Measurements from ENCODE around the gene MAD2L2. TPM values are rescaled to one million over a fixed set of nuclear protein-coding genes. Genes with fewer than 3 reads are reported as not detected.

MAD2L2 gene
- polyA plus RNA-seq, 12 donors: 15.8 to 39.8 (median 25.1) TPM; not detected in 1

GRCh38 chr1:11634365-11635192, 46.4 kb downstream of the MAD2L2 start:
- DNase-seq: no peak

GRCh38 chr1:11629184-11630016, 51.5 kb downstream of the MAD2L2 start:
- no peak for DNase-seq

- DNase-seq: no peak
Measured at GRCh38 chr1:11628767-11629166, 52.2 kb downstream of the MAD2L2 start.

- no peak for DNase-seq
Measured at GRCh38 chr1:11626551-11626950, 54.4 kb downstream of the MAD2L2 start.

Other genes with a start within 250 kb of the MAD2L2 start
- gene DISP3, start 202.0 kb downstream of the MAD2L2 start, polyA plus RNA-seq (ENCODE audit: insufficient read length in 12 of 12): under 1 TPM in 10 of 12 donors, not detected in 2; 0.14 to 0.57 (median 0.24) TPM
- 10 to 100 TPM in 1 of 12 donors, under 1 TPM in 10, not detected in 1; 0.16 to 21.4 (median 0.52) TPM for gene FBXO2, start 26.7 kb downstream of the MAD2L2 start, polyA plus RNA-seq (ENCODE audit: insufficient read length in 12 of 12)
- gene FBXO44, start 26.3 kb downstream of the MAD2L2 start, polyA plus RNA-seq (ENCODE audit: insufficient read length in 12 of 12): 10 to 100 TPM in 1 of 12 donors, 1 to 10 TPM in 10, not detected in 1; 2.9 to 14.0 (median 4.8) TPM
- 1 to 10 TPM in 10 of 12 donors, not detected in 2; 2.3 to 5.0 (median 3.4) TPM for gene FBXO6, start 16.9 kb downstream of the MAD2L2 start, polyA plus RNA-seq (ENCODE audit: insufficient read length in 12 of 12)
- under 1 TPM in 10 of 12 donors, not detected in 2; 0.26 to 0.52 (median 0.35) TPM for gene DRAXIN, start 10.6 kb upstream of the MAD2L2 start, polyA plus RNA-seq (ENCODE audit: insufficient read length in 12 of 12)
- 10 to 100 TPM in 11 of 12 donors, not detected in 1; 14.0 to 24.3 (median 16.7) TPM for gene AGTRAP, start 55.0 kb upstream of the MAD2L2 start, polyA plus RNA-seq (ENCODE audit: insufficient read length in 12 of 12)
- 10 to 100 TPM in 1 of 12 donors, 1 to 10 TPM in 9, not detected in 2; 1.8 to 10.6 (median 5.7) TPM for gene C1orf167, start 81.0 kb upstream of the MAD2L2 start, polyA plus RNA-seq (ENCODE audit: insufficient read length in 12 of 12)
- 100 to 1,000 TPM in 1 of 12 donors, 10 to 100 TPM in 11; 22.3 to 122 (median 38.6) TPM for gene MTHFR, start 124.8 kb upstream of the MAD2L2 start, polyA plus RNA-seq (ENCODE audit: insufficient read length in 12 of 12)
- gene CLCN6, start 125.0 kb upstream of the MAD2L2 start, polyA plus RNA-seq (ENCODE audit: insufficient read length in 12 of 12): 10 to 100 TPM in 10 of 12 donors, 1 to 10 TPM in 1, not detected in 1; 9.9 to 18.1 (median 14.6) TPM
- gene NPPA, start 166.6 kb upstream of the MAD2L2 start, polyA plus RNA-seq (ENCODE audit: insufficient read length in 12 of 12): 10 to 100 TPM in 1 of 12 donors, 1 to 10 TPM in 7, under 1 TPM in 3, not detected in 1; 0.73 to 14.7 (median 1.5) TPM
- not detected for gene NPPB, start 177.8 kb upstream of the MAD2L2 start, polyA plus RNA-seq (ENCODE audit: insufficient read length in 12 of 12)
- gene KIAA2013, start 245.3 kb upstream of the MAD2L2 start, polyA plus RNA-seq (ENCODE audit: insufficient read length in 12 of 12): 10 to 100 TPM in 11 of 12 donors, not detected in 1; 22.9 to 37.3 (median 28.4) TPM